GM18858 (cell line): ENCODE results near the gene OLA1.
"Not testable (repeated sequence)": the region's sequence is repeated elsewhere in the genome, so short reads cannot be mapped to it uniquely, and the experiment has no call there.

Source experiments
- ATAC-seq: cut with Tn5 transposase; IDR thresholded peaks from one replicate; pipeline ENCODE4 v1.9.1; 2021; ENCODE audit not compliant: unreplicated experiment

OLA1 gene

GRCh38 chr2:174248187-174248997, at the start of gene OLA1:
OLA1 (minus strand) TSS chr2:174248532; CDS start chr2:174246815, 1,717 bp downstream.
- ATAC-seq, result peak; percentile 94

- ATAC-seq, result no peak
These were observed 44.6 kb upstream of the OLA1 start for GRCh38 chr2:174292908-174293307.

- no peak for ATAC-seq
These were observed 37.8 kb upstream of the OLA1 start for GRCh38 chr2:174286172-174286571.

GRCh38 chr2:174282441-174282840, 34.1 kb upstream of the OLA1 start:
- no peak for ATAC-seq

GRCh38 chr2:174281736-174282135, 33.4 kb upstream of the OLA1 start:
- no peak for ATAC-seq

GRCh38 chr2:174280596-174280995, 32.3 kb upstream of the OLA1 start:
- ATAC-seq, result no peak

GRCh38 chr2:174270263-174270662, 21.9 kb upstream of the OLA1 start:
- ATAC-seq, result not testable (repeated sequence)

GRCh38 chr2:174266288-174266687, 18.0 kb upstream of the OLA1 start:
- ATAC-seq, result no peak

GRCh38 chr2:174263997-174264396, 15.7 kb upstream of the OLA1 start:
- no peak for ATAC-seq

- ATAC-seq, result no peak
These were observed 11.6 kb upstream of the OLA1 start for GRCh38 chr2:174259981-174260380.

- ATAC-seq, result no peak
These were observed 5.9 kb upstream of the OLA1 start for GRCh38 chr2:174254267-174254666.

- ATAC-seq, result no peak
These were observed 763 bp upstream of the OLA1 start for GRCh38 chr2:174248998-174249592.

GRCh38 chr2:174247474-174248186, 702 bp downstream of the OLA1 start:
- ATAC-seq, result no peak

- ATAC-seq, result no peak
These were observed 1.4 kb downstream of the OLA1 start for GRCh38 chr2:174246944-174247381.

GRCh38 chr2:174245628-174246027, 2.7 kb downstream of the OLA1 start:
- ATAC-seq, result not testable (repeated sequence)

GRCh38 chr2:174245065-174245464, 3.3 kb downstream of the OLA1 start:
- no peak for ATAC-seq

GRCh38 chr2:174243812-174244211, 4.5 kb downstream of the OLA1 start:
- no peak for ATAC-seq

- no peak for ATAC-seq
These were observed 8.2 kb downstream of the OLA1 start for GRCh38 chr2:174240097-174240496.

GRCh38 chr2:174236429-174236828, 11.9 kb downstream of the OLA1 start:
- ATAC-seq, result no peak

- ATAC-seq, result no peak
These were observed 12.7 kb downstream of the OLA1 start for GRCh38 chr2:174235680-174236079.

- no peak for ATAC-seq
These were observed 14.5 kb downstream of the OLA1 start for GRCh38 chr2:174233771-174234275.

- ATAC-seq, result no peak
These were observed 20.6 kb downstream of the OLA1 start for GRCh38 chr2:174227748-174228147.
